ENCODE measurements around the gene ATP5PD.
"Not testable (repeated sequence)": the region's sequence is repeated elsewhere in the genome, so short reads cannot be mapped to it uniquely, and the experiment has no call there.

Gene ATP5PD

GRCh38 chr17:75049057-75049456 lies 2.3 kb upstream of the ATP5PD start:
- no peak for DNase-seq

DNA sequence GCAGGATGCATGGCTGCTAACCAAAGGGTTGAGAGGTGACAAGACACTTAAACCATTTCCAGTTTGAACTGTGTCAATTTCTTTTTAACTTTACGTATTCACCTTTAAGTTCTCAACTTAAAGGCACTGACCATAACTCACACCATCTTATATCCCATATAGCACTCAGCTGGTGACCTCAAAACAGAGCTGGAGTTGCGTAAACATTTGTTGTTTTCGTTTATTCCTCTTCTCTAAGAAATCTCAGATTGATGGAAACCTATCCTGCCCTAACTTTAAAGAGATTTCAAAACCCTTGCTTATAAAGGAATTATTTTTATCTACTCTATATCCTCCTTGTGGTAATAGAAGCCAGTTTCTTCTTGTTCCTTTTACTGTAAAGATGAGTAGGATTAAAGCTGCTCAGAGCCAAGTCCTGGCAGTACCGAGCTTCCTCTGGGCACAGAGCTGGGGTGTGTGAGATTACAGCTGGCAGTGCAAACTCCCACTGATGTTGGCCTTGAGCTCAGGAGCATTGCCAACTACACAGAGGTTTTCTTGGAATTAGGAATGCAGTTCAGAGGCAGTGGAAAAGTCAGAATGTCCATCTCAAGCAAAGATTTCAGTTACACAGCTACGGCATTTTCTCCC lies 1.6 kb upstream of the ATP5PD start:
- no peak for DNase-seq

GRCh38 chr17:75047398-75048098 lies 779 bp upstream of the ATP5PD start:
- DNase-seq, result peak; percentile 26

DNA sequence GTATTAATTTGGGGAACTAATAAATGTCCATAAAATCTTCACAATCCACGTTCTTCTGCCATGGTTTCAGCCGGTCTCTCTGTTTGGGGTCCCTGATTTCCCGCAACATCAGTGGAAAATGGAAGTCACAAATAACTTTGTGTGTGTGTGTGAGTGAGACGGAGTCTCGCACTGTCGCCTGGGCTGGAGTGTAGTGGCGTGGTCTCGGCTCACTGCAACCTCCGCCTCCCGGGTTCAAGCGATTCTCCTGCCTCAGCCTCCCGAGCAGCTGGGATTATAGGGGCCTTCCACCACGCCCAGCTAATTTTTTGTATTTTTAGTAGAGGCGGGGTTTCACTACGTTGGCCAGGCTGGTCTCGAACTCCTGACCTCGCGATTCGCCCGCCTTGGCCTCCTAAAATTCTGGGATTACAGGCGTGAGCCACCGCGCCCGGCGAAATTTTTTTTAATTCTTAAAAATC lies 793 bp downstream of the ATP5PD start:
- not testable (repeated sequence) for DNase-seq

DNA sequence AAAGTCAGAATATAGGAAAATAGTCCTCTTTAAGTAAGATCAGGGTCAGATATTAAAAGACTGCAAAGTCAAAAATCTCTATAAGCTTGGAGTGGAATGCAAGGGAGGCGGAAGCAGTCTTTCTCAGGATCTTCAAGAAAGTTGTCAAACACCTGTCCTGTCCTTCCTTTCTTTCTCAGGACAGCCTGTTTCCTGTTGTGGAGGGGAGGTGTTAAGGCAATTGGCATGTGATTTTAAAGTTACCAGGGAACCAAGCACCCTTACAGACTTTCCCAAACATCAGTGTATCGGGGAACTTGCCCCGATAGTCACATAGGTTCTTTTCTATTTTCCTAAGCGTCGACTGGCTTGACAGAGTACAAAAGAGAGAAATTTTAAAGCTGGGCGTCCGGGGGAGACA lies 2.1 kb downstream of the ATP5PD start:
- no peak for DNase-seq

DNA sequence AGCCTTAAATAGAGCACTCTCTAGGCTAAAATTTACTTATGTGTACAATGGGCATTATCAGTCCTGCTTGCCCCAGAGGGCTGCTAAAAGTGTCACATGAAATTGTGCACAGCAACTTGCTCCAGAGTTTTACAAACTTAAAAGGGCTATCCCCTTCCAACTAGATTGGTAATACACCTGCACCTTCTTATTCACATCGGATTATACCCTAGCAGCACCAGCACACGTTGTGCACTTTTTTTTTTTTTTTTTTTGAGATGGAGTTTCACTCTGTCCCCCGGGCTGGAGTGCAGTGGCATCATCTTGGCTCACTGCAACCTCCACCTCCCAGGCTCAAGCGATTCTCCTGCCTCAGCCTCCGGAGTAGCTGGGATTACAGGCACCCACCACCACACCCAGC lies 3.0 kb downstream of the ATP5PD start:
- not testable (repeated sequence) for DNase-seq

GRCh38 chr17:75041656-75042280 lies 5.0 kb downstream of the ATP5PD start:
- DNase-seq, result no peak

DNA sequence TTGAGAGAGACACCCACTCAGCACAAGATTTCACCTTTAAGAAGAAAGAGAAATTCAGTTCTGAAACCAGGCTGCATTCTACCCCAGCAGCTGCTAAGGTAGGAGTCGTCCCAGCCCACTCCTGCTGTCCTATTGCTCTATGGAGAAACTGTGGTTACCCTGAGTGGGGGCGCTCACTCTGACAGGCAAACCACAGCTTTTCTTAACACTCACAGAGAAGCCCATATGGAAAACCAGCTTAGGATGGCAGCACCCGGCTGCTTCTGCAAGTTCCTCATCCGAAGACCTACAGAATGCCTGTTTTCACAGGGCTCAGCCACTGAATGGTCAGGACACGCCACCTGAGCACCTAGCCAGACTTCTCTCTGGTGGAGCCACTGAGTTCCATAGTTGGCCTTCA lies 7.5 kb downstream of the ATP5PD start:
- DNase-seq, result no peak

- peak; percentile 15 for DNase-seq
Measured at GRCh38 chr17:75036643-75037268, 10.0 kb downstream of the ATP5PD start.

DNA sequence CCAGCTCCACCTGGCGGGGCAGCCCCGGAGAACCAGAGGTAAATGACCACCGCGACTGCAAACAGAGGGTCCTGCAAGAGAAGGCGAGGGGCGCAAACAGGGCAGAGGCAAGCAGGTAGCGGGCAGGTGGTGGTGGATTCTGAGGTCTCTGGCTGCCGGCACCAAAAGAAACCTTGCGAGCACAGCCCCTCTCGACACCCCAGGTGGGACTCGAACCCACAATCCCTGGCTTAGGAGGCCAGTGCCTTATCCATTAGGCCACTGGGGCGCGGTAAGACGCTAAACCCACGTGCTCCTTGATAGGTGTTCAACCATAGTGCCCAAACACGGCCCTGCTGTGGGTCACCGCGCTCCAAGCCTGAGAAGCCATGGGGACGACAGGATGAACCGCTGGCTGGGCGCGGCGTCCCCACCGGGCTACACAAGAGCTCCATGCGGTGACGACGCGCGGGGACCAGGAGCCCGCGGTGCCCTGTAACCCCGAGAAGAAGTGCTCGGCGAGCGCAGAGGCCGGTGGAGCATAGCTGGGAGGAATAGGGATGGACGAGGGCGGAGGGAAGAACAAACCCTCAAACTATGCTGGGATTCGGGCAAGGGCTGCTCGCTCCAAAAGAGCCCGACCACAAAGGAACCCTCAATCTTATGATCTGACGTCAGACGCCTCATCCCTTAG lies 12.4 kb downstream of the ATP5PD start:
- peak; percentile 95 for DNase-seq

- peak; percentile 91 for DNase-seq
Measured at GRCh38 chr17:75033346-75034235, 13.2 kb downstream of the ATP5PD start.

DNA sequence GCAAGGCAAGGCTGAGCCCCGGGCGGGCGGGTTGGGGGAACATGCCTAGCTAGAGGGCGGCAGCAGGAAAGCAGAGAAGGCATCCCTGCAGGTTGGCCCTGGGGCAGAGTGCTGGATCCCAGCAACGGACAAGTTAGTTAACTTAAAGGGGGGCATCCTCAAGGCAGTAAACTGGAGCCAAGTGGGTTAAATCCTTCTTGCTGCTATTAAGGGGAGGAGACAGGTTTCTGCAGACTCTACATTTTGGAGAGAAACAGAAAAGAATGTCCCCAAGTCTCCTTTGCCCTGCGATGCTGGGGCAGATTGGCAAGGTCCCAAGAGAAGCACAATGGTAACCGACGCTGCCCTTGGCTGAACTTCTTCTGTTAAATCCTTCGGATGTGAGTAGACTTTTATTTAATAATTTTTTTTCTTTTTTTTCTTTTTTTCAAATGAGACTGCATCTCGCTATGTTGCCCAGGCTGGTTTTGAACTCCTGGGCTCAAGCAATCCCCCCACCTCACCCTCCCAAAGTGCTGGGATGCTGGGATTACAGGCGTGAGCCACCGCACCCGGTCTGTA lies 14.0 kb downstream of the ATP5PD start:
- DNase-seq, result peak; percentile 76

GRCh38 chr17:75031972-75032719 lies 14.6 kb downstream of the ATP5PD start:
- peak; percentile 61 for DNase-seq

GRCh38 chr17:75030161-75030560 lies 16.6 kb downstream of the ATP5PD start:
- no peak for DNase-seq

DNA sequence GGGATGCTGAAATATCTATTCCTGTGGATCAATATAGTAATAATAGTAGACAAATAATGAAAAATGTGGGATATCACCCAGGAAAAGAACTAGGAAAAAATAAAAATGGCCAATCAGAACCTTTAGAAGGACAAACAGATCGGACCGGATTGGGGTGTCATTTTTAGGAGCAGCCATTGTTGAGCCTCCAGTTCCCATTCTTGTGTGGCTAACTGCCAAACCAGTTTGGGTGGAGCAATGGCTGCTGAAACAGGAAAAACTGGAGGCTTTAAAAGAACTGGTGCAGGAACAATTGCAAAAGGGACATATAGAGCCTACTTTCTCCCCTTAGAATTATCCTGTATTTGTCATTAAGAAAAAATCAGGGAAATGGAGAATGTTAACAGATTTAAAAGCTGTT lies 20.1 kb downstream of the ATP5PD start:
- DNase-seq, result not testable (repeated sequence)

DNA sequence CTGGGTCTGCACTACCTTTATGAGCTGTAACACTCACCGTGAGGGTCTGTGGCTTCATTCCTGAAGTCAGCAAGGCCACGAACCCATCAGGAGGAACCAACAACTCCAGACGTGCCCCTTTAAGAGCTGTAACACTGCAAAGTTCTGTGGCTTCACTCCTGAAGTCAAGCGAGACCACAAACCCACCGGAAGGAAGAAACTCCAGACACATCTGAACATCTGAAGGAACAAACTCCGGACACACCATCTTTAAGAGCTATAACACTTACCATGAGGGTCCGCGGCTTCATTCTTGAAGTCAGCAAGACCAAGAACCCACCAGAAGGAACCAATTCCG lies 21.4 kb downstream of the ATP5PD start:
- DNase-seq, result not testable (repeated sequence)

DNA sequence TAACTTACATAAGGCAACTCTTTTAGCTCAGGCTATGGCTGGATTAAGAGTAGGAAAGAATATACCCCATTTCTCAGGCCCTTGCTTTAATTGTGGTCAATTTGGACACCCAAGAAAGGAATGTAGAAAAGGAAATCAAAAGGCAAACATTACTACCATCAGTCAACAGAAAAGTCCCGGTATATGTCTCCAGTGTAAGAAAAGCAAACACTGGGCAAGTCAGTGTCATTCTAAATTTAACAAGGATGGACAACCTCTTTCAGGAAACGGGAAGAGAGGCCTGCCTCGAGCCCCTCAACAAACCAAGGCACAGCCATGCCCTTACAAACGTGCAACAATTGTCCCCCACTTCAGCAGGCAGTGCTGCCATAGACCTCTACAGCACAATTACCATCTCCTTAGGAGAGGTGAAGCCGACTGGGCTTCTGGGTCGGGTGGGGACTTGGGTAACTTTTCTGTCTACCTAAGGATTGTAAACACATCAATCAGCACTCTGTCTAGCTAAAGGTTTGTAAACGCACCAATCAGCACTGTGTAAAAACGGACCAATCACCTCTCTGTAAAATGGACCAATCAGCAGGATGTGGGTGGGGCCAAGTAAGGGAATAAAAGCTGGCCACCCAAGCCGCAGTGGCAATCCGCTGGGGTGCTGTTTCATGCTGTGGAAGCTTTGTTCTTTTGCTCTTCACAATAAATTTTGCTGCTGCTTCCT lies 21.9 kb downstream of the ATP5PD start:
- no peak for DNase-seq

DNA sequence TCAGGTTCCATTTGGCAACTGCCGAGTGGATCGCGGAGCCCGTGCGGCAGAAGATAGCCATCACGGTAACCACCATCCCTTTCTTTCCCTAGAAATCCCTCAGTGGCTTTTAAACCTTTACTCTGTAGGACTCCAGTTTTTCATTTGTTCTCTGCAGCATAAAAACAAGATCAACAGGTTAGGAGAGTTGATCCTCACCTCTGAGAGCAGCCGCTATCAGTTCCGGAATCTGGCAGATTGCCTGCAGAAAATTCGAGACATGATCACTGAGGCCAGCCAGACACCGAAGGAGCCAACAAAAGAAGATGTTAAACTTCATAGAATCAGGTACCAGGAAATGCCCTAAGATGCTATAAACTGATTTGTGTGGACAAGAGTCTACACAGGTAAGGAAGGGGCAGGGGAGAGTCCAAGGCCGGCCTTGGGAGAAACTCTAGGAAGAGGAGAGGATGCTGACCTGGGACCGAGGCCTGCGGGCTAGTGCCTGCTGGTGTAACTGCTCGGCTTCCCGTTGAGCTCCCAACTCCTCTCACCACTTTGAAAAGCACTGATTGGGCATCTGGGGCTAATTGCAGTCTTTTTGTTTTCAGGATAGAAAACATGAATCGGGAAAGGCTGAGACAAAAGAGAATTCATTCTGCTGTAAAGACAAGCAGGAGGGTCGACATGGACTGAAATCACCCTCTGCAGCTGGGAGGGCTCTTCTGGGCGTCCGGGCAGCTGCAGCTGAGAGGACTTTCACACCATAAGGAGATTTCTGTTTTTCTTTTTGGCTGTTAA lies 26.2 kb downstream of the ATP5PD start:
- DNase-seq, result no peak

DNA sequence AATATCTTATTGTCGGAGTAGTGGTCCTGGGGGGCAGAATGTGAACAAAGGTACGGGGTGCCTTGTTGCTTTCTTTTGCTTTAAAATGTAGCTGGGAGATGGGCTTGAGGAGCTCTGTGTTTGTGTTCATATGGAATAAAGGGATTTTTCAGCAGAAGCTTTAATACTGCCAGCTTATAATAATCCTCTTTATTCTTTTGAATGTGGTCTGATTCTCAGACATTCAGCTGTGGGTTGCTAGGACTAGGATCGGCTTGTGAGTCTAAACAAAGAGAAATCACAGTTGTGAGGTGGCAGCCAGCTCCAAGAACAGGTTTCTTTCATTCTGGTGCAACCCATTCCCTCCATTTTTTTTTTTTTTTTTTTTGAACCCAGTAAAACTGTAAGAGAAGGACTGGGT lies 27.1 kb downstream of the ATP5PD start:
- DNase-seq, result no peak

DNA sequence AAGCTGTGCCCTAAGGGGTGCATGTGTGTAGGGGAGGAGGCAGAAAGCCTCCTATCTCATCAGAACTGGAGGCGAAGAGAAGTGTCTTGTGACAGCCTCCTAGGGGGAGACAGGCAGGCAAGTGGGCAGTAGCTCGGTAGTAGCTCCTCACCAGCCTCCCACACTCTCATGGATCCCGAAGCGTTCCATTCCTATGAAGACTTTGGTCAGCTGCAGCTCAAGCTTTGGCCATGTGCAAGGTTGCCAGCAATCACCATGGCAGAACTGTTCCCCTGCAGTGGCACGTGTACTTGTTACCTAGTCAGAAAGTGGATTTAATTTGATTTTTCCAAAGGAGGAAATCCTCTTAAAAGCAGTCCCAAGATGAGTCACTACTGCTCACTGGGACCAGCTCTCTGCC lies 27.6 kb downstream of the ATP5PD start:
- no peak for DNase-seq

Measured in RPMI8226 (cell line).